ENCODE measurements around the gene INPP5A. TPM values are rescaled to one million over a fixed set of nuclear protein-coding genes. Genes with fewer than 3 reads are reported as not detected.

INPP5A gene
- total and polyA plus RNA-seq, 10 of the 15 experiments (the other 5 are each of a cell fraction or from before 2014, with no cell fraction given): 0.52 to 15.0 (median 6.3) TPM

DNA sequence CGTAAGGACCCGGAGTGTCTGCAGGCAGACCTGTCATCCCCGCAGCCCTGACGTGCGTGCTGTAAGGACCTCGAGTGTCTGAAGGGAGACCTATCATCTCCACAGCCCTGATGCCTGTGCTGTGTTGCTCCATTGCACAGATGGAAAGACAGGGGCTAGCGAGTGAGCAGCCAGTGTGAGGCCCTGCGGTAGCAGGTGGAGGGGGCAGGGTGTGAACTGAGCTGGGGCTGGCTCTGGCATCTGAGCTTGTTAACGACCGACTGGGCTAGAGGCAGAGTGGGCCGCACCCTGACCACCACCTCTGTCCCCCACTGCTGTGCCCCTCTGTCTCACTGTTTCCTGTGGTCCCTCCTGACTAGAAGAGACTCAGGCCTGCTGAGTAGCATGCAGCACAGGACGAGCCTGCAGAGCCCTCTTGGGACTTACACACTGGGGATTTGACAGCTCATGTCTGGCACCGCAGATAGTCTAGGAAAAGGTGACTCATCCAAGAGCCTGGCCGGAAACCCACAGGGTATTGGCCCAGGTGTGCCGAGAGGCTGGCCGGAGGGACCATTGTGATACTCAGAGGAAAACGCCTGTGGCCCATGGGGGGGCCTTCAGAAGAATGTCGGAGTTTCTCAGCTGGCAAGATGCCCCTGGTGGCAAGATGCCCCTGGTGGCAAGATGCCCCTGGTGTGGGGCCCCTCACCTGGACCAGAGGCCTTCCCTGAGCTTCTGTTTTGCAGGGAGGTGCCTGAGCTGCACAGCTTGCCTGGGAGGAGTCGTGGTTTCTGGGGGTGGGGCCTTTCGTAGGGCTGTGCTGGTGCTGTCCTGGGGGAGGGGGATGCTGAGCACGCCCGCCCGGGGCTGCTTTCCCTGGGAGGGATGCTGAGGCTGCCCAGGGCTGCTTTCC is 34.3 kb downstream of the INPP5A start (continued):
- TF ChIP-seq HDAC6 (IDR thresholded peaks at IDR 0.05; ENCODE audit: unreplicated experiment): no peak
- TF ChIP-seq, protein P1, sequence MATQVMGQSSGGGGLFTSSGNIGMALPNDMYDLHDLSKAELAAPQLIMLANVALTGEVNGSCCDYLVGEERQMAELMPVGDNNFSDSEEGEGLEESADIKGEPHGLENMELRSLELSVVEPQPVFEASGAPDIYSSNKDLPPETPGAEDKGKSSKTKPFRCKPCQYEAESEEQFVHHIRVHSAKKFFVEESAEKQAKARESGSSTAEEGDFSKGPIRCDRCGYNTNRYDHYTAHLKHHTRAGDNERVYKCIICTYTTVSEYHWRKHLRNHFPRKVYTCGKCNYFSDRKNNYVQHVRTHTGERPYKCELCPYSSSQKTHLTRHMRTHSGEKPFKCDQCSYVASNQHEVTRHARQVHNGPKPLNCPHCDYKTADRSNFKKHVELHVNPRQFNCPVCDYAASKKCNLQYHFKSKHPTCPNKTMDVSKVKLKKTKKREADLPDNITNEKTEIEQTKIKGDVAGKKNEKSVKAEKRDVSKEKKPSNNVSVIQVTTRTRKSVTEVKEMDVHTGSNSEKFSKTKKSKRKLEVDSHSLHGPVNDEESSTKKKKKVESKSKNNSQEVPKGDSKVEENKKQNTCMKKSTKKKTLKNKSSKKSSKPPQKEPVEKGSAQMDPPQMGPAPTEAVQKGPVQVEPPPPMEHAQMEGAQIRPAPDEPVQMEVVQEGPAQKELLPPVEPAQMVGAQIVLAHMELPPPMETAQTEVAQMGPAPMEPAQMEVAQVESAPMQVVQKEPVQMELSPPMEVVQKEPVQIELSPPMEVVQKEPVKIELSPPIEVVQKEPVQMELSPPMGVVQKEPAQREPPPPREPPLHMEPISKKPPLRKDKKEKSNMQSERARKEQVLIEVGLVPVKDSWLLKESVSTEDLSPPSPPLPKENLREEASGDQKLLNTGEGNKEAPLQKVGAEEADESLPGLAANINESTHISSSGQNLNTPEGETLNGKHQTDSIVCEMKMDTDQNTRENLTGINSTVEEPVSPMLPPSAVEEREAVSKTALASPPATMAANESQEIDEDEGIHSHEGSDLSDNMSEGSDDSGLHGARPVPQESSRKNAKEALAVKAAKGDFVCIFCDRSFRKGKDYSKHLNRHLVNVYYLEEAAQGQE (IDR thresholded peaks at IDR 0.05; ENCODE audit: low read depth, low read length): no peak
- TF ChIP-seq, protein P2, sequence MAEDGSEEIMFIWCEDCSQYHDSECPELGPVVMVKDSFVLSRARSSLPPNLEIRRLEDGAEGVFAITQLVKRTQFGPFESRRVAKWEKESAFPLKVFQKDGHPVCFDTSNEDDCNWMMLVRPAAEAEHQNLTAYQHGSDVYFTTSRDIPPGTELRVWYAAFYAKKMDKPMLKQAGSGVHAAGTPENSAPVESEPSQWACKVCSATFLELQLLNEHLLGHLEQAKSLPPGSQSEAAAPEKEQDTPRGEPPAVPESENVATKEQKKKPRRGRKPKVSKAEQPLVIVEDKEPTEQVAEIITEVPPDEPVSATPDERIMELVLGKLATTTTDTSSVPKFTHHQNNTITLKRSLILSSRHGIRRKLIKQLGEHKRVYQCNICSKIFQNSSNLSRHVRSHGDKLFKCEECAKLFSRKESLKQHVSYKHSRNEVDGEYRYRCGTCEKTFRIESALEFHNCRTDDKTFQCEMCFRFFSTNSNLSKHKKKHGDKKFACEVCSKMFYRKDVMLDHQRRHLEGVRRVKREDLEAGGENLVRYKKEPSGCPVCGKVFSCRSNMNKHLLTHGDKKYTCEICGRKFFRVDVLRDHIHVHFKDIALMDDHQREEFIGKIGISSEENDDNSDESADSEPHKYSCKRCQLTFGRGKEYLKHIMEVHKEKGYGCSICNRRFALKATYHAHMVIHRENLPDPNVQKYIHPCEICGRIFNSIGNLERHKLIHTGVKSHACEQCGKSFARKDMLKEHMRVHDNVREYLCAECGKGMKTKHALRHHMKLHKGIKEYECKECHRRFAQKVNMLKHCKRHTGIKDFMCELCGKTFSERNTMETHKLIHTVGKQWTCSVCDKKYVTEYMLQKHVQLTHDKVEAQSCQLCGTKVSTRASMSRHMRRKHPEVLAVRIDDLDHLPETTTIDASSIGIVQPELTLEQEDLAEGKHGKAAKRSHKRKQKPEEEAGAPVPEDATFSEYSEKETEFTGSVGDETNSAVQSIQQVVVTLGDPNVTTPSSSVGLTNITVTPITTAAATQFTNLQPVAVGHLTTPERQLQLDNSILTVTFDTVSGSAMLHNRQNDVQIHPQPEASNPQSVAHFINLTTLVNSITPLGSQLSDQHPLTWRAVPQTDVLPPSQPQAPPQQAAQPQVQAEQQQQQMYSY (CRISPR knock-in tag; IDR thresholded peaks at IDR 0.05): no peak
- TF ChIP-seq SPI1 (IDR thresholded peaks at IDR 0.05; ENCODE audit: borderline replicate concordance, insufficient read depth, low read depth, low read length): no peak
- TF ChIP-seq ZNF207 (IDR thresholded peaks at IDR 0.05; ENCODE audit: borderline replicate concordance): peak; percentile 79; the same call in 1 of the 2 replicates
- no peak for TF ChIP-seq POLR2AphosphoS2 (IDR thresholded peaks at IDR 0.05; ENCODE audit: low read depth, low read length)
- TF ChIP-seq TCF3 (IDR thresholded peaks at IDR 0.05; ENCODE audit: borderline replicate concordance, insufficient read depth, low read depth, low read length): peak; percentile 93
- TF ChIP-seq, protein P3, sequence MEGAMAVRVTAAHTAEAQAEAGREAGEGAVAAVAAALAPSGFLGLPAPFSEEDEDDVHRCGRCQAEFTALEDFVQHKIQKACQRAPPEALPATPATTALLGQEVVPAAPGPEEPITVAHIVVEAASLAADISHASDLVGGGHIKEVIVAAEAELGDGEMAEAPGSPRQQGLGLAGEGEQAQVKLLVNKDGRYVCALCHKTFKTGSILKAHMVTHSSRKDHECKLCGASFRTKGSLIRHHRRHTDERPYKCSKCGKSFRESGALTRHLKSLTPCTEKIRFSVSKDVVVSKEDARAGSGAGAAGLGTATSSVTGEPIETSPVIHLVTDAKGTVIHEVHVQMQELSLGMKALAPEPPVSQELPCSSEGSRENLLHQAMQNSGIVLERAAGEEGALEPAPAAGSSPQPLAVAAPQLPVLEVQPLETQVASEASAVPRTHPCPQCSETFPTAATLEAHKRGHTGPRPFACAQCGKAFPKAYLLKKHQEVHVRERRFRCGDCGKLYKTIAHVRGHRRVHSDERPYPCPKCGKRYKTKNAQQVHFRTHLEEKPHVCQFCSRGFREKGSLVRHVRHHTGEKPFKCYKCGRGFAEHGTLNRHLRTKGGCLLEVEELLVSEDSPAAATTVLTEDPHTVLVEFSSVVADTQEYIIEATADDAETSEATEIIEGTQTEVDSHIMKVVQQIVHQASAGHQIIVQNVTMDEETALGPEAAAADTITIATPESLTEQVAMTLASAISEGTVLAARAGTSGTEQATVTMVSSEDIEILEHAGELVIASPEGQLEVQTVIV (IDR thresholded peaks at IDR 0.05; ENCODE audit: borderline replicate concordance, partially characterized antibody): no peak
- TF ChIP-seq CHD4 (IDR thresholded peaks at IDR 0.05): no peak
- TF ChIP-seq MYC (IDR thresholded peaks at IDR 0.05; ENCODE audit: insufficient read depth, insufficient read length, insufficient replicate concordance, low read length, severe bottlenecking): peak; percentile 35
- TF ChIP-seq DPF2 (IDR thresholded peaks at IDR 0.05): peak; percentile 90; the same call in 1 of the 2 replicates
- TF ChIP-seq LARP7 (IDR thresholded peaks at IDR 0.05): peak; percentile 43
- no peak; the same call in 1 of the 2 replicates for TF ChIP-seq NBN (IDR thresholded peaks at IDR 0.05)
- TF ChIP-seq ESRRA (IDR thresholded peaks at IDR 0.05; ENCODE audit: low read length): no peak
- peak; percentile 68; the same call in 1 of the 2 replicates for TF ChIP-seq MEF2A (IDR thresholded peaks at IDR 0.05; ENCODE audit: insufficient read depth, low read depth, low read length)
- 0 out of 2 replicates have a peak, but pooled peaks have one; percentile 63 for TF ChIP-seq CHD2 (IDR thresholded peaks at IDR 0.05; ENCODE audit: borderline replicate concordance, low read depth, low read length)
- peak; percentile 66 for TF ChIP-seq CREM (IDR thresholded peaks at IDR 0.05; ENCODE audit: low read depth)

Measured in GM12878 (cell line).